Mucosa of rectum (tissue), 2 donors: Measurements from ENCODE around the gene BICC1.

ENCODE experiments used
- H3K27ac ChIP-seq, 2 donors: one replicate each; pipeline ENCODE4 v1.7.0; 2013; ENCODE audit warnings: inconsistent platforms in 2 of 2, low read depth in 2 of 2, low read length in 2 of 2
- H3K27me3 ChIP-seq, 2 donors: one replicate each; pipeline ENCODE4 v1.7.0; 2013; ENCODE audit warnings: low read length in 2 of 2; ENCODE audit not compliant: control insufficient read depth in 2 of 2, insufficient read depth in 2 of 2
- H3K36me3 ChIP-seq, 2 donors: one replicate each; pipeline ENCODE4 v1.7.0; 2013; ENCODE audit warnings: low read length in 2 of 2; ENCODE audit not compliant: control insufficient read depth in 2 of 2, insufficient read depth in 2 of 2
- H3K4me1 ChIP-seq, 2 donors: one replicate each; pipeline ENCODE4 v1.7.0; 2013; ENCODE audit warnings: low read length in 2 of 2, mild to moderate bottlenecking in 1 of 2; ENCODE audit not compliant: control insufficient read depth in 2 of 2, insufficient read depth in 2 of 2
- H3K4me3 ChIP-seq, 2 donors: one replicate each; pipeline ENCODE4 v1.7.0; 2013; ENCODE audit warnings: low read length in 2 of 2
- H3K9ac ChIP-seq, 2 donors: one replicate each; pipeline ENCODE4 v1.7.0; 2013; ENCODE audit warnings: low read length in 2 of 2, low read depth in 1 of 2, mild to moderate bottlenecking in 1 of 2
- H3K9me3 ChIP-seq, 2 donors: one replicate each; pipeline ENCODE4 v1.7.0; 2013; ENCODE audit warnings: low read length in 2 of 2; ENCODE audit not compliant: control insufficient read depth in 2 of 2
- donor health status: healthy.
- donor health status: Normal muscosa, but diverticular disease.

The BICC1 gene

GRCh38 chr10:58662314-58662713 lies 149.6 kb downstream of the BICC1 start:
- Histone ChIP-seq H3K9ac (no peak overlapping the region), H3K27me3 (no peaks in the 10 kb centered on the region), H3K9me3 (no peaks in the 10 kb centered on the region), H3K27ac (no peak overlapping the region), H3K36me3 (no peaks in the 10 kb centered on the region), H3K4me3 (no peak overlapping the region), H3K4me1 (no peaks in the 10 kb centered on the region)

GRCh38 chr10:58665361-58665760 lies 152.7 kb downstream of the BICC1 start:
- Histone ChIP-seq H3K4me1 (no peaks in the 10 kb centered on the region), H3K27me3 (no peaks in the 10 kb centered on the region), H3K9ac (peak overlapping the region in 1 of 2 donors; percentile 29), H3K9me3 (no peaks in the 10 kb centered on the region), H3K36me3 (no peaks in the 10 kb centered on the region), H3K4me3 (peak overlapping the region in 1 of 2 donors; percentile 63), H3K27ac (peak overlapping the region in 1 of 2 donors; percentile 4)

- Histone ChIP-seq H3K4me1 (no peaks in the 10 kb centered on the region), H3K27me3 (no peaks in the 10 kb centered on the region), H3K36me3 (no peaks in the 10 kb centered on the region), H3K9ac (peak overlapping the region in 1 of 2 donors; percentile 29), H3K9me3 (no peaks in the 10 kb centered on the region), H3K27ac (no peak overlapping the region), H3K4me3 (peak overlapping the region; percentile 44 to 63)
Observed at GRCh38 chr10:58666024-58666423, 153.4 kb downstream of the BICC1 start.

- no peak overlapping the region for H3K9ac ChIP-seq
- H3K27me3 ChIP-seq, result no peaks in the 10 kb centered on the region
- H3K4me3 ChIP-seq, result no peak overlapping the region
- no peaks in the 10 kb centered on the region for H3K36me3 ChIP-seq
- no peaks in the 10 kb centered on the region for H3K4me1 ChIP-seq
- H3K9me3 ChIP-seq, result no peaks in the 10 kb centered on the region
- H3K27ac ChIP-seq, result no peak overlapping the region
Observed at GRCh38 chr10:58667658-58668310, 155.1 kb downstream of the BICC1 start.

- Histone ChIP-seq H3K27ac (no peak overlapping the region), H3K9ac (no peak overlapping the region), H3K4me1 (no peaks in the 10 kb centered on the region), H3K36me3 (no peaks in the 10 kb centered on the region), H3K27me3 (no peaks in the 10 kb centered on the region), H3K9me3 (no peaks in the 10 kb centered on the region), H3K4me3 (no peak overlapping the region)
Observed at GRCh38 chr10:58672845-58673244, 160.2 kb downstream of the BICC1 start.

- Histone ChIP-seq H3K27me3 (no peaks in the 10 kb centered on the region), H3K36me3 (no peaks in the 10 kb centered on the region), H3K27ac (no peak overlapping the region), H3K4me3 (no peak overlapping the region), H3K9me3 (no peaks in the 10 kb centered on the region), H3K4me1 (no peaks in the 10 kb centered on the region), H3K9ac (no peak overlapping the region)
Observed at GRCh38 chr10:58674251-58674650, 161.6 kb downstream of the BICC1 start.

GRCh38 chr10:58675321-58675720 lies 162.6 kb downstream of the BICC1 start:
- H3K9ac ChIP-seq, result no peak overlapping the region
- no peak overlapping the region for H3K4me3 ChIP-seq
- H3K9me3 ChIP-seq, result no peaks in the 10 kb centered on the region
- no peaks in the 10 kb centered on the region for H3K36me3 ChIP-seq
- H3K27ac ChIP-seq, result no peak overlapping the region
- H3K4me1 ChIP-seq, result no peaks in the 10 kb centered on the region
- no peaks in the 10 kb centered on the region for H3K27me3 ChIP-seq

- Histone ChIP-seq H3K27me3 (no peaks in the 10 kb centered on the region), H3K9ac (no peak overlapping the region), H3K9me3 (no peaks in the 10 kb centered on the region), H3K27ac (no peak overlapping the region), H3K36me3 (no peaks in the 10 kb centered on the region), H3K4me1 (no peaks in the 10 kb centered on the region), H3K4me3 (no peak overlapping the region)
Observed at GRCh38 chr10:58691528-58691927, 178.9 kb downstream of the BICC1 start.

- Histone ChIP-seq H3K27ac (no peak overlapping the region), H3K4me1 (no peaks in the 10 kb centered on the region), H3K9ac (no peak overlapping the region), H3K9me3 (no peaks in the 10 kb centered on the region), H3K4me3 (no peak overlapping the region), H3K27me3 (no peaks in the 10 kb centered on the region), H3K36me3 (no peaks in the 10 kb centered on the region)
Observed at GRCh38 chr10:58693919-58694318, 181.2 kb downstream of the BICC1 start.

- Histone ChIP-seq H3K4me1 (no peaks in the 10 kb centered on the region), H3K9ac (no peak overlapping the region), H3K27ac (no peak overlapping the region), H3K36me3 (no peaks in the 10 kb centered on the region), H3K27me3 (no peaks in the 10 kb centered on the region), H3K4me3 (no peak overlapping the region), H3K9me3 (no peaks in the 10 kb centered on the region)
Observed at GRCh38 chr10:58695022-58695421, 182.3 kb downstream of the BICC1 start.
